ENCODE data around the gene SLC66A2.

GRCh38 chr18:79855147-79855933, 96.1 kb downstream of the SLC66A2 start:
- no peak for TF ChIP-seq CTCF (IDR thresholded peaks at IDR 0.05)
- no peak for TF ChIP-seq POLR2A (IDR thresholded peaks at IDR 0.05)
